Esophagus muscularis mucosa (tissue), 3 donors: ENCODE measurements around the gene HS2ST1.
"Not testable (repeated sequence)": the region's sequence is repeated elsewhere in the genome, so short reads cannot be mapped to it uniquely, and the experiment has no call there.

ENCODE experiments used
- POLR2A ChIP-seq: fragments of 450-650 bp; IDR thresholded peaks from one replicate; pipeline ENCODE4 v1.6.1; 2017; ENCODE audit warnings: antibody characterized with exemption, moderate library complexity, mild to moderate bottlenecking, low read depth
- POLR2AphosphoS5 ChIP-seq, 2 donors: sonication (generic); formaldehyde crosslinking; IDR thresholded peaks; one replicate each; pipeline ENCODE4 v1.6.1; 2017; ENCODE audit warnings: antibody characterized with exemption in 2 of 2
- TF ChIP-seq, protein P1 (sequence below), 3 experiments: fragments of 200-600 bp in 2 of 3; fragments of 450-650 bp in 1 of 3; sonication (generic) in 2 of 3; IDR thresholded peaks; one replicate each; pipeline ENCODE4 v1.5.1; 2017 to 2019; ENCODE audit warnings: antibody characterized with exemption in 3 of 3, mild to moderate bottlenecking in 2 of 3, moderate library complexity in 1 of 3

DNA sequence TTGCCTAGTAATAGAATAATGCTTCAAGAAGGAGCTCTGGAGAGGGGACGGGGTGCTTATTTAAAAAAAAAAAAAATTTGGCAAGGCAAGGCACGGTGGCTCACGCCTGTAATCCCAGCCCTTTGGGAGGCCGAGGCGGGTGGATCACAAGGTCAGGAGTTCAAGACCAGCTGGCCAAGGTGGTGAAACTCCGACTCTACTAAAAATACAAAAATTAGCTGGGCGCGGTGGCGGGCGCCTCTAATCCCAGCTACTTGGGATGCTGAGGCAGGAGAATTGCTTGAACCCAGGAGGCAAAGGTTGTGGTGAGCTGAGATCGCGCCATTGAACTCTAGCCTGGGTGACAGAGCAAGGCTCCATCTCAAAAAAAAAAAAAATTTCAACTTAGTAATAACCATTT lies 69.2 kb downstream of the HS2ST1 start:
- TF ChIP-seq POLR2A; POLR2AphosphoS5 (IDR thresholded peaks at IDR 0.05): not testable (repeated sequence)
- TF ChIP-seq, protein P1, sequence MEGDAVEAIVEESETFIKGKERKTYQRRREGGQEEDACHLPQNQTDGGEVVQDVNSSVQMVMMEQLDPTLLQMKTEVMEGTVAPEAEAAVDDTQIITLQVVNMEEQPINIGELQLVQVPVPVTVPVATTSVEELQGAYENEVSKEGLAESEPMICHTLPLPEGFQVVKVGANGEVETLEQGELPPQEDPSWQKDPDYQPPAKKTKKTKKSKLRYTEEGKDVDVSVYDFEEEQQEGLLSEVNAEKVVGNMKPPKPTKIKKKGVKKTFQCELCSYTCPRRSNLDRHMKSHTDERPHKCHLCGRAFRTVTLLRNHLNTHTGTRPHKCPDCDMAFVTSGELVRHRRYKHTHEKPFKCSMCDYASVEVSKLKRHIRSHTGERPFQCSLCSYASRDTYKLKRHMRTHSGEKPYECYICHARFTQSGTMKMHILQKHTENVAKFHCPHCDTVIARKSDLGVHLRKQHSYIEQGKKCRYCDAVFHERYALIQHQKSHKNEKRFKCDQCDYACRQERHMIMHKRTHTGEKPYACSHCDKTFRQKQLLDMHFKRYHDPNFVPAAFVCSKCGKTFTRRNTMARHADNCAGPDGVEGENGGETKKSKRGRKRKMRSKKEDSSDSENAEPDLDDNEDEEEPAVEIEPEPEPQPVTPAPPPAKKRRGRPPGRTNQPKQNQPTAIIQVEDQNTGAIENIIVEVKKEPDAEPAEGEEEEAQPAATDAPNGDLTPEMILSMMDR (IDR thresholded peaks at IDR 0.05): not testable (repeated sequence)
